AG04450 (cell line): ENCODE measurements around the gene COL5A2. TPM values are rescaled to one million over a fixed set of nuclear protein-coding genes. Genes with fewer than 3 reads are reported as not detected.

Experiments
- CTCF ChIA-PET: fragments of 300-600, 350-600 bp; formaldehyde crosslinking; extraction: SDS; loops from one replicate; lab custom pipeline; 2022; ENCODE audit warnings: antibody characterized with exemption, inconsistent platforms; lab: Charles Lee
- POLR2A ChIA-PET: fragments of 350-600 bp; formaldehyde crosslinking; extraction: SDS; loops from one replicate; lab custom pipeline; 2021; ENCODE audit warnings: antibody characterized with exemption, inconsistent platforms; lab: Yijun Ruan, JAX
- DNase-seq: peaks from one replicate; pipeline ENCODE4 v3.0.0-alpha.2; 2011; ENCODE audit warnings: low read depth, low spot score
- H3K27ac ChIP-seq: one replicate; pipeline ENCODE4 v1.5.1; 2012; ENCODE audit warnings: low read depth, low read length, control low read depth
- H3K27me3 ChIP-seq: one replicate; pipeline ENCODE4 v1.6.0; 2012; ENCODE audit warnings: low read length; ENCODE audit not compliant: control insufficient read depth, insufficient read depth
- H3K4me3 ChIP-seq: 2 replicates; pipeline ENCODE4 v1.5.1; 2011; ENCODE audit warnings: mild to moderate bottlenecking, low read depth, low read length, control low read depth
- H3K9me3 ChIP-seq: 2 replicates; pipeline ENCODE4 v1.5.1; 2012; ENCODE audit warnings: low read length; ENCODE audit not compliant: control insufficient read depth, insufficient read depth
- CTCF ChIP-seq: IDR thresholded peaks from 2 replicates; pipeline ENCODE4 v1.5.1; 2011; ENCODE audit warnings: low read depth, low read length, control low read depth, inconsistent platforms
- polyA plus RNA-seq: library from polyadenylated mRNA; depleted of rRNA; stranded (reverse); fragments of >200 nt; gene quantifications from 2 replicates; pipeline ENCODE4 v1.2.3, GENCODE V29; 2011

COL5A2 gene
- polyA plus RNA-seq, 1 experiment, result 305 TPM

GRCh38 chr2:189155795-189156194 lies 23.8 kb downstream of the COL5A2 start:
- no peak for TF ChIP-seq CTCF
- Histone ChIP-seq H3K9me3 (no peaks in the 10 kb centered on the region), H3K27ac (no peak overlapping the region), H3K27me3 (no peaks in the 10 kb centered on the region), H3K4me3 (no peak overlapping the region)
- POLR2A ChIA-PET, result no interaction called here
- DNase-seq, result no peak
- CTCF ChIA-PET, result interaction anchor here (1.5 kb wide), 1 partner anchor 13 kb away, joined by 5 read pairs; no protein-coding TSS in a partner anchor

GRCh38 chr2:189153619-189154018 lies 25.9 kb downstream of the COL5A2 start:
- Histone ChIP-seq H3K9me3 (no peaks in the 10 kb centered on the region), H3K27ac (no peak overlapping the region), H3K27me3 (no peaks in the 10 kb centered on the region), H3K4me3 (no peak overlapping the region; the same call in 1 of the 2 replicates)
- TF ChIP-seq CTCF, result no peak
- peak; percentile 75 for DNase-seq
- ChIA-PET POLR2A (interaction anchor here (1.4 kb wide), 1 partner anchor 10 kb away, joined by 4 read pairs; no protein-coding TSS in a partner anchor), CTCF (interaction anchor here (1.3 kb wide), 1 partner anchor 11 kb away, joined by 4 read pairs; no protein-coding TSS in a partner anchor)

GRCh38 chr2:189152483-189152882 lies 27.1 kb downstream of the COL5A2 start:
- no peaks in the 10 kb centered on the region for H3K9me3 ChIP-seq
- H3K27ac ChIP-seq, result peak overlapping the region; percentile 22
- TF ChIP-seq CTCF, result no peak
- ChIA-PET CTCF (interaction anchor here (1.1 to 1.3 kb wide), 2 partner anchors 9 to 26 kb away, joined by 3 to 4 read pairs; no protein-coding TSS in a partner anchor), POLR2A (no interaction called here)
- no peak for DNase-seq
- no peaks in the 10 kb centered on the region for H3K27me3 ChIP-seq
- no peak overlapping the region for H3K4me3 ChIP-seq

- Histone ChIP-seq H3K27me3 (no peaks in the 10 kb centered on the region), H3K4me3 (no peak overlapping the region), H3K27ac (no peak overlapping the region), H3K9me3 (no peaks in the 10 kb centered on the region)
- no peak for DNase-seq
- ChIA-PET CTCF (interaction anchor here (0.8 to 1.3 kb wide), 3 partner anchors 9 to 27 kb away, joined by 3 read pairs; no protein-coding TSS in a partner anchor), POLR2A (no interaction called here)
- TF ChIP-seq CTCF, result no peak
These were observed 27.7 kb downstream of the COL5A2 start for GRCh38 chr2:189151906-189152305.

GRCh38 chr2:189150033-189150432 lies 29.5 kb downstream of the COL5A2 start:
- no peaks in the 10 kb centered on the region for H3K27me3 ChIP-seq
- TF ChIP-seq CTCF, result no peak
- H3K4me3 ChIP-seq, result no peak overlapping the region
- H3K27ac ChIP-seq, result no peak overlapping the region
- ChIA-PET CTCF (interaction anchor here (1.1 kb wide), 1 partner anchor 56 kb away, joined by 3 read pairs; no protein-coding TSS in a partner anchor), POLR2A (interaction anchor here (1.1 kb wide), 1 partner anchor 58 kb away, joined by 4 read pairs; no protein-coding TSS in a partner anchor)
- H3K9me3 ChIP-seq, result no peaks in the 10 kb centered on the region
- no peak for DNase-seq
